VCaP (cell line): ENCODE data around the gene TRIM9.

Experiments used
- H3K27ac ChIP-seq: fragments of 450-650 bp; 2 replicates; pipeline ENCODE4 v1.5.1; 2017
- CTCF ChIP-seq: fragments of 450-650 bp; conservative IDR thresholded peaks from 2 replicates; pipeline ENCODE4 v1.5.1; 2017; ENCODE audit warnings: mild to moderate bottlenecking, moderate library complexity

TRIM9 gene

GRCh38 chr14:50941151-50941550 is 153.8 kb downstream of the TRIM9 start:
- H3K27ac ChIP-seq = no peak overlapping the region
- TF ChIP-seq CTCF = no peak

- no peak for TF ChIP-seq CTCF
- no peak overlapping the region for H3K27ac ChIP-seq
Observed at GRCh38 chr14:50937800-50938199, 157.1 kb downstream of the TRIM9 start.

- H3K27ac ChIP-seq = no peak overlapping the region
- TF ChIP-seq CTCF = no peak
Observed at GRCh38 chr14:50937325-50937724, 157.6 kb downstream of the TRIM9 start.

- no peak overlapping the region for H3K27ac ChIP-seq
- TF ChIP-seq CTCF = no peak
Observed at GRCh38 chr14:50936882-50937281, 158.0 kb downstream of the TRIM9 start.

- no peak for TF ChIP-seq CTCF
- no peak overlapping the region for H3K27ac ChIP-seq
Observed at GRCh38 chr14:50936016-50936340, 158.9 kb downstream of the TRIM9 start.

- no peak overlapping the region for H3K27ac ChIP-seq
- TF ChIP-seq CTCF = no peak
Observed at GRCh38 chr14:50935126-50936015, 159.5 kb downstream of the TRIM9 start.

- no peak for TF ChIP-seq CTCF
Observed at GRCh38 chr14:50932592-50933495, 162.1 kb downstream of the TRIM9 start.

More at GRCh38 chr14:50932592-50933495, 162.1 kb downstream of the TRIM9 start:
- no peak overlapping the region for H3K27ac ChIP-seq
